IPS DF 6.9 (cell line): ENCODE measurements around the gene MBD3L2B.

Source experiments
- DNase-seq: peaks from one replicate; pipeline ENCODE4 v3.0.0-alpha.2; 2013; ENCODE audit warnings: low read depth, low spot score
- H3K27ac ChIP-seq: one replicate; pipeline ENCODE4 v1.5.1; 2013; ENCODE audit warnings: low read length, control low read depth
- H3K27me3 ChIP-seq: 2 replicates; pipeline ENCODE4 v1.6.1; 2013; ENCODE audit warnings: mild to moderate bottlenecking, low read length; ENCODE audit not compliant: control insufficient read depth, insufficient read depth
- H3K36me3 ChIP-seq: 2 replicates; pipeline ENCODE4 v1.6.1; 2013; ENCODE audit warnings: low read length; ENCODE audit not compliant: control insufficient read depth, insufficient read depth
- H3K4me1 ChIP-seq: 2 replicates; pipeline ENCODE4 v1.6.1; 2013; ENCODE audit warnings: low read length; ENCODE audit not compliant: control insufficient read depth, insufficient read depth
- H3K4me3 ChIP-seq: 2 replicates; pipeline ENCODE4 v1.5.1; 2013; ENCODE audit warnings: mild to moderate bottlenecking, low read length
- H3K9me3 ChIP-seq: 2 replicates; pipeline ENCODE4 v1.6.1; 2013; ENCODE audit warnings: low read length, inconsistent platforms; ENCODE audit not compliant: control insufficient read depth, insufficient read depth
- WGBS: extraction: QIAGEN DNeasy Blood & Tissue Kit; methylation state at CpG from one replicate; pipeline ENCODE4 v1.1.7; 2013; ENCODE audit warnings: mixed read lengths, missing lambda C conversion rate; ENCODE audit not compliant: insufficient read length, insufficient coverage; 5-methylcytosine and 5-hydroxymethylcytosine counted together

Gene MBD3L2B

GRCh38 chr19:7013678-7014077, 7.6 kb downstream of the MBD3L2B start:
- Histone ChIP-seq H3K36me3 (no peaks in the 10 kb centered on the region), H3K4me1 (no peaks in the 10 kb centered on the region), H3K27me3 (no peaks in the 10 kb centered on the region), H3K4me3 (no peak overlapping the region), H3K27ac (no peak overlapping the region), H3K9me3 (peaks cover 3% of the 10 kb centered on the region)
- no CpG with 5 or more reads among the region's 4 CpGs for WGBS
- no peak for DNase-seq

GRCh38 chr19:7010722-7011593, 10.3 kb downstream of the MBD3L2B start:
- H3K27me3 ChIP-seq = no peaks in the 10 kb centered on the region

GRCh38 chr19:7007859-7008258, 13.4 kb downstream of the MBD3L2B start:
- Histone ChIP-seq H3K36me3 (no peaks in the 10 kb centered on the region), H3K9me3 (peaks cover 8% of the 10 kb centered on the region), H3K27ac (no peak overlapping the region), H3K27me3 (no peaks in the 10 kb centered on the region), H3K4me3 (no peak overlapping the region), H3K4me1 (no peaks in the 10 kb centered on the region)
- no peak for DNase-seq
- WGBS = no CpG with 5 or more reads among the region's 4 CpGs

More at GRCh38 chr19:7010722-7011593, 10.3 kb downstream of the MBD3L2B start:
- DNase-seq = no peak
- H3K4me3 ChIP-seq = no peak overlapping the region
- H3K4me1 ChIP-seq = no peaks in the 10 kb centered on the region
- H3K9me3 ChIP-seq = peaks cover 6% of the 10 kb centered on the region
- no peaks in the 10 kb centered on the region for H3K36me3 ChIP-seq
- WGBS = no CpG with 5 or more reads among the region's 12 CpGs
- H3K27ac ChIP-seq = no peak overlapping the region

- no peak for DNase-seq
- H3K9me3 ChIP-seq = peaks cover 7% of the 10 kb centered on the region
- no peaks in the 10 kb centered on the region for H3K4me1 ChIP-seq
- no peaks in the 10 kb centered on the region for H3K27me3 ChIP-seq
- no peak overlapping the region for H3K4me3 ChIP-seq
- no CpG with 5 or more reads among the region's 11 CpGs for WGBS
- H3K27ac ChIP-seq = no peak overlapping the region
- H3K36me3 ChIP-seq = no peaks in the 10 kb centered on the region
Measured at GRCh38 chr19:7006135-7006704, 15.0 kb downstream of the MBD3L2B start.

GRCh38 chr19:7004313-7004931, 16.8 kb downstream of the MBD3L2B start:
- H3K4me3 ChIP-seq = no peak overlapping the region
- no peak for DNase-seq

GRCh38 chr19:7000816-7001215, 20.4 kb downstream of the MBD3L2B start:
- peaks cover 9% of the 10 kb centered on the region for H3K9me3 ChIP-seq

More at GRCh38 chr19:7004313-7004931, 16.8 kb downstream of the MBD3L2B start:
- 100% methylated on average over 2 of the region's 18 CpGs for WGBS
- Histone ChIP-seq H3K36me3 (no peaks in the 10 kb centered on the region), H3K27me3 (no peaks in the 10 kb centered on the region), H3K9me3 (peaks cover 8% of the 10 kb centered on the region), H3K4me1 (no peaks in the 10 kb centered on the region), H3K27ac (no peak overlapping the region)

GRCh38 chr19:7000333-7000732, 20.9 kb downstream of the MBD3L2B start:
- no CpG with 5 or more reads among the region's 3 CpGs for WGBS
- no peak overlapping the region for H3K4me3 ChIP-seq
- H3K36me3 ChIP-seq = no peaks in the 10 kb centered on the region
- H3K27ac ChIP-seq = no peak overlapping the region
- H3K27me3 ChIP-seq = no peaks in the 10 kb centered on the region
- peaks cover 10% of the 10 kb centered on the region for H3K9me3 ChIP-seq
- H3K4me1 ChIP-seq = no peaks in the 10 kb centered on the region
- DNase-seq = no peak

More at GRCh38 chr19:7000816-7001215, 20.4 kb downstream of the MBD3L2B start:
- no peak for DNase-seq
- no peaks in the 10 kb centered on the region for H3K27me3 ChIP-seq
- H3K4me1 ChIP-seq = no peaks in the 10 kb centered on the region
- no peak overlapping the region for H3K4me3 ChIP-seq
- no peaks in the 10 kb centered on the region for H3K36me3 ChIP-seq
- H3K27ac ChIP-seq = no peak overlapping the region
- WGBS = no CpG with 5 or more reads among the region's 1 CpG

- H3K27ac ChIP-seq = no peak overlapping the region
- no peaks in the 10 kb centered on the region for H3K4me1 ChIP-seq
- peaks cover 11% of the 10 kb centered on the region for H3K9me3 ChIP-seq
- H3K36me3 ChIP-seq = no peaks in the 10 kb centered on the region
- DNase-seq = no peak
- no peaks in the 10 kb centered on the region for H3K27me3 ChIP-seq
- H3K4me3 ChIP-seq = no peak overlapping the region
- WGBS = no CpG with 5 or more reads among the region's 7 CpGs
Measured at GRCh38 chr19:6999933-7000332, 21.3 kb downstream of the MBD3L2B start.

GRCh38 chr19:6997679-6998445, 23.4 kb downstream of the MBD3L2B start:
- no CpG with 5 or more reads among the region's 15 CpGs for WGBS
- H3K27me3 ChIP-seq = no peaks in the 10 kb centered on the region
- no peak overlapping the region for H3K4me3 ChIP-seq
- no peaks in the 10 kb centered on the region for H3K4me1 ChIP-seq
- H3K9me3 ChIP-seq = peaks cover 11% of the 10 kb centered on the region
- no peaks in the 10 kb centered on the region for H3K36me3 ChIP-seq
- no peak overlapping the region for H3K27ac ChIP-seq
- DNase-seq = no peak

GRCh38 chr19:6996810-6997209, 24.4 kb downstream of the MBD3L2B start:
- no CpG with 5 or more reads among the region's 4 CpGs for WGBS

More at GRCh38 chr19:6996810-6997209, 24.4 kb downstream of the MBD3L2B start:
- H3K4me3 ChIP-seq = no peak overlapping the region
- no peaks in the 10 kb centered on the region for H3K4me1 ChIP-seq
- no peak overlapping the region for H3K27ac ChIP-seq
- no peak for DNase-seq
- H3K9me3 ChIP-seq = peaks cover 11% of the 10 kb centered on the region
- no peaks in the 10 kb centered on the region for H3K27me3 ChIP-seq
- H3K36me3 ChIP-seq = no peaks in the 10 kb centered on the region
